Right lobe of liver (tissue), 4 donors: ENCODE data around the gene SET.

ENCODE experiments used
- CTCF ChIP-seq, 4 donors: fragments of 200-600 bp in 3 of 4; fragments of 450-650 bp in 1 of 4; IDR thresholded peaks; one replicate each; pipeline versions ENCODE4 v1.5.1 to v1.8.0; 2016 to 2022; ENCODE audit warnings: antibody characterized with exemption in 4 of 4, mild to moderate bottlenecking in 2 of 4
- POLR2A ChIP-seq: fragments of 450-650 bp; IDR thresholded peaks from one replicate; pipeline ENCODE4 v1.6.1; 2017; ENCODE audit warnings: antibody characterized with exemption, mild to moderate bottlenecking
- donor health status: DM: no; HTN: no; CAD: no.
- donor health status: DM: no; HTN: no; CAD: no.
- donor health status: DM: no; HTN: yes; CAD: no.

- TF ChIP-seq CTCF (IDR thresholded peaks at IDR 0.05) (no peak), POLR2A (no peak)
Observed at GRCh38 chr9:128694344-128694743, 5.3 kb downstream of the SET start.
